A549 (cell line): Measurements from ENCODE around the gene TJP2. TPM values are rescaled to one million over a fixed set of nuclear protein-coding genes. Genes with fewer than 3 reads are reported as not detected.

Experiments
- ATAC-seq, 2 experiments: fragments of 200-7000 bp in 1 of 2; fragments of >200 bp in 1 of 2; cut with Nextera tagmentation in 1 of 2; cut with Tn5 transposase in 1 of 2; 3 replicates each; pipeline versions ENCODE4 v1.8.0 to v1.9.1; 2018 to 2020; ENCODE audit warnings: mild to moderate bottlenecking in 1 of 2, moderate library complexity in 1 of 2
- CTCF ChIA-PET: fragments of 300-600 bp; sonication (Branson Sonifier 250); formaldehyde crosslinking; extraction: SDS; loops from one replicate; lab custom pipeline; 2021; ENCODE audit warnings: antibody characterized with exemption, inconsistent platforms; lab: Yijun Ruan, JAX
- POLR2A ChIA-PET: fragments of 350-600 bp; formaldehyde crosslinking; extraction: SDS; loops from one replicate; lab custom pipeline; 2021; ENCODE audit warnings: antibody characterized with exemption, inconsistent platforms; lab: Yijun Ruan, JAX
- DNase-seq, 2 experiments: peaks; one replicate each; pipeline versions ENCODE4 v3.0.0 to v3.0.0-alpha.2; 2011 to 2016; ENCODE audit warnings: low read depth in 1 of 2, low spot score in 1 of 2
- FAIRE-seq: peaks from 2 replicates; lab custom pipeline; 2011; peaks lifted over from hg19 to GRCh38; lab: Jason Lieb, UNC
- H3K27ac ChIP-seq, 2 experiments: fragments of >200 bp; sonication (Bioruptor Twin); formaldehyde crosslinking; 3 replicates each; pipeline ENCODE4 v1.5.1; 2016 to 2017
- H3K4me1 ChIP-seq: fragments of >200 bp; sonication (Bioruptor Twin); formaldehyde crosslinking; 3 replicates; pipeline ENCODE4 v1.6.1; 2016
- H3K4me2 ChIP-seq: fragments of >200 bp; sonication (Bioruptor Twin); formaldehyde crosslinking; 3 replicates; pipeline ENCODE4 v1.6.1; 2016
- H3K4me3 ChIP-seq: fragments of >200 bp; sonication (Bioruptor Twin); formaldehyde crosslinking; 3 replicates; pipeline ENCODE4 v1.5.1; 2016
- H3K9me3 ChIP-seq: fragments of >200 bp; sonication (Bioruptor Twin); formaldehyde crosslinking; 3 replicates; pipeline ENCODE4 v1.6.1; 2016
- CBX8 ChIP-seq: fragments of 200-600 bp; sonication (generic); IDR thresholded peaks from 2 replicates; pipeline ENCODE4 v1.6.1; 2016
- CEBPB ChIP-seq, 2 experiments: fragments of >200 bp in 1 of 2; sonication (Bioruptor Twin) in 1 of 2; formaldehyde crosslinking in 1 of 2; IDR thresholded peaks; 2 replicates each; pipeline ENCODE4 v1.6.1; 2012 to 2016
- CHD4 ChIP-seq: fragments of 200-600 bp; sonication (generic); IDR thresholded peaks from 2 replicates; pipeline ENCODE4 v1.6.1; 2016; ENCODE audit warnings: antibody characterized with exemption, mild to moderate bottlenecking, borderline replicate concordance
- E2F6 ChIP-seq: IDR thresholded peaks from 2 replicates; pipeline ENCODE4 v1.6.1; 2012; ENCODE audit warnings: low read depth, borderline replicate concordance
- EHF ChIP-seq: fragments of 250-450 bp; sonication (Bioruptor Pico); IDR thresholded peaks from 2 replicates; pipeline ENCODE4 v1.5.0; 2020; ENCODE audit warnings: mild to moderate bottlenecking
- EHMT2 ChIP-seq: fragments of 200-600 bp; sonication (generic); IDR thresholded peaks from 2 replicates; pipeline ENCODE4 v1.6.1; 2016; ENCODE audit warnings: antibody characterized with exemption, low read depth, mild to moderate bottlenecking, moderate library complexity
- EP300 ChIP-seq, 2 experiments: fragments of >200 bp; sonication (Bioruptor Twin); formaldehyde crosslinking; IDR thresholded peaks; 2 replicates in 1 of 2; 3 replicates in 1 of 2; pipeline ENCODE4 v1.6.1; 2016 to 2017
- FOSB ChIP-seq: fragments of 250-450 bp; sonication (Bioruptor Pico); IDR thresholded peaks from 2 replicates; pipeline ENCODE4 v1.5.0; 2020; ENCODE audit warnings: mild to moderate bottlenecking, moderate library complexity
- FOXS1 ChIP-seq: fragments of 250-450 bp; sonication (Bioruptor Pico); IDR thresholded peaks from 2 replicates; pipeline ENCODE4 v1.5.0; 2020; ENCODE audit warnings: mild to moderate bottlenecking, moderate library complexity
- GATA3 ChIP-seq: IDR thresholded peaks from 2 replicates; pipeline ENCODE4 v1.6.1; 2012; ENCODE audit warnings: borderline replicate concordance
- HDAC2 ChIP-seq: fragments of 200-600 bp; sonication (generic); IDR thresholded peaks from 2 replicates; pipeline ENCODE4 v1.6.1; 2016
- HEYL ChIP-seq: fragments of 250-450 bp; sonication (Bioruptor Pico); IDR thresholded peaks from 2 replicates; pipeline ENCODE4 v1.8.0; 2021; ENCODE audit warnings: mild to moderate bottlenecking, moderate library complexity
- HOXA7 ChIP-seq: fragments of 250-450 bp; sonication (Bioruptor Pico); IDR thresholded peaks from 2 replicates; pipeline ENCODE4 v1.5.0; 2020; ENCODE audit warnings: mild to moderate bottlenecking, moderate library complexity
- JUNB ChIP-seq: fragments of >200 bp; sonication (Bioruptor Twin); formaldehyde crosslinking; IDR thresholded peaks from 2 replicates; pipeline ENCODE4 v1.6.1; 2016
- MAFK ChIP-seq: fragments of 450-650 bp; IDR thresholded peaks from 2 replicates; pipeline ENCODE4 v1.6.1; 2014; ENCODE audit not compliant: partially characterized antibody
- MYC ChIP-seq: IDR thresholded peaks from 2 replicates; pipeline ENCODE4 v1.6.1; 2012; ENCODE audit warnings: mild to moderate bottlenecking, inconsistent platforms, low read length, improper control_type of control experiment, borderline replicate concordance
- NFE2L2 ChIP-seq: fragments of 150-350 bp; conservative IDR thresholded peaks from 2 replicates; pipeline ENCODE4 v1.6.1; 2014; ENCODE audit warnings: low read length
- NPAS2 ChIP-seq: fragments of 250-450 bp; sonication (Bioruptor Pico); IDR thresholded peaks from 2 replicates; pipeline ENCODE4 v1.8.0; 2022; ENCODE audit warnings: mild to moderate bottlenecking, moderate library complexity, borderline replicate concordance
- NR3C1 ChIP-seq: fragments of >200 bp; sonication (Bioruptor Twin); formaldehyde crosslinking; IDR thresholded peaks from 3 replicates; pipeline ENCODE4 v1.6.1; 2017
- PHF8 ChIP-seq: fragments of 200-600 bp; sonication (generic); IDR thresholded peaks from 2 replicates; pipeline ENCODE4 v1.6.1; 2016; ENCODE audit warnings: low read depth, mild to moderate bottlenecking, antibody characterized with exemption, moderate library complexity, borderline replicate concordance
- POLR2A ChIP-seq: IDR thresholded peaks from 2 replicates; pipeline ENCODE4 v1.6.1; 2012; ENCODE audit warnings: mild to moderate bottlenecking, low read length
- POLR2AphosphoS2 ChIP-seq: conservative IDR thresholded peaks from 2 replicates; pipeline ENCODE4 v1.6.1; 2012; ENCODE audit warnings: low read length, improper control_type of control experiment, inconsistent platforms
- RCOR1 ChIP-seq: fragments of 150-350 bp; IDR thresholded peaks from 2 replicates; pipeline ENCODE4 v1.6.1; 2014; ENCODE audit warnings: antibody characterized with exemption, low read length, low read depth
- SREBF2 ChIP-seq: fragments of 450-650 bp; IDR thresholded peaks from 2 replicates; pipeline ENCODE4 v1.6.1; 2014; ENCODE audit warnings: mild to moderate bottlenecking, moderate library complexity
- TFCP2L1 ChIP-seq: fragments of 250-450 bp; sonication (Bioruptor Pico); IDR thresholded peaks from 2 replicates; pipeline ENCODE4 v1.5.0; 2021; ENCODE audit warnings: mild to moderate bottlenecking
- TP53 ChIP-seq: fragments of 250-450 bp; sonication (Bioruptor Pico); IDR thresholded peaks from 2 replicates; pipeline ENCODE4 v1.5.0; 2021; ENCODE audit warnings: mild to moderate bottlenecking, moderate library complexity
- ZC3H11A ChIP-seq: fragments of 450-650 bp; IDR thresholded peaks from 2 replicates; pipeline ENCODE4 v1.6.1; 2014; ENCODE audit warnings: antibody characterized with exemption, mild to moderate bottlenecking
- ZFP36 ChIP-seq: fragments of 450-650 bp; IDR thresholded peaks from 2 replicates; pipeline ENCODE4 v1.6.1; 2014; ENCODE audit warnings: borderline replicate concordance; ENCODE audit not compliant: partially characterized antibody
- WGBS: methylation state at CpG from one replicate; pipeline ENCODE4 v1.1.6; 2017; ENCODE audit errors: missing lambda C conversion rate; 5-methylcytosine and 5-hydroxymethylcytosine counted together
- polyA plus RNA-seq, 4 experiments: library from polyadenylated mRNA; depleted of rRNA in 3 of 4; stranded (reverse); fragments of >200 nt; fragmentation: RNase III in 1 of 4; extraction: RNeasy Plus Mini Kit Qiagen cat#74134 plus additional on column Dnase treatment in 1 of 4; gene quantifications; 2 replicates in 3 of 4; 3 replicates in 1 of 4; pipeline ENCODE4 v1.2.3, GENCODE V29; 2011 to 2017
- TF ChIP-seq, protein P1 (sequence below): fragments of 200-600 bp; sonication (generic); IDR thresholded peaks from 2 replicates; pipeline ENCODE4 v1.6.1; 2016; ENCODE audit warnings: antibody characterized with exemption, mild to moderate bottlenecking, moderate library complexity
- TF ChIP-seq, protein P2 (sequence below): IDR thresholded peaks from 2 replicates; pipeline ENCODE4 v1.6.1; 2012
- TF ChIP-seq, protein P3 (sequence below): fragments of 450-650 bp; IDR thresholded peaks from 2 replicates; pipeline ENCODE4 v1.6.1; 2014; ENCODE audit warnings: antibody characterized with exemption

The TJP2 gene
- polyA plus RNA-seq, 2 of the 4 experiments (the other 2 are of a cell fraction) = 1.7 to 3.6 TPM

DNA sequence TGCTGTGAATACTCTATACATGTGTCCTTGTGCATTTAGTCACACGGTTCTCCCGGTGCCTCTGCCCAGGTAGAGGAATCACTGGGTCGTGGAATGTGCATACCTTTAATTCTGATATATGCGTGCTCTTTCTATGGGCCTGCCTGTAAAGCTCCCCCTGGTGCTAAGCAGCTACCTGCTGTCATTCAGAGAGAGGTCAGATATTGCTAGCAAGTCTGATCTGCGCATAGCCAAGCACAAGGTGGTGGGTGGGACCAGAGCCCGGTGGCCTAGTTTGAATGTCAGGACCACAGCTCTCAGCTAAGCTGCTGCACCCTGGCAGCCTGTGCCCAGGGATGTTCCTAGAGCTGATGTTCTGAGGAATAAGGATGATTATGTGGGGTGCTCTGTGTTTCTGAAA, 33.4 kb downstream of the TJP2 start:
- CTCF ChIA-PET = interaction anchor here (0.6 to 2.3 kb wide), 6 partner anchors 15 to 242 kb away, joined by 3 to 9 read pairs (median 4); no protein-coding TSS in a partner anchor
- Histone ChIP-seq H3K9me3 (no peaks in the 10 kb centered on the region), H3K27ac (no peak overlapping the region), H3K4me1 (0 out of 3 replicates have a peak, but pooled peaks cover 3% of the 10 kb centered on the region), H3K4me3 (no peak overlapping the region), H3K4me2 (no peak overlapping the region)
- WGBS = 56% methylated on average over 6 of the region's 6 CpGs
- FAIRE-seq (no peak), ATAC-seq (peak in 1 of 2 experiments; percentile 51; a peak in 3 of 6 replicates), DNase-seq (no peak)
- TF ChIP-seq ZFP36 = no peak
- no peak for TF ChIP-seq MAFK
- TF ChIP-seq EHF (CRISPR knock-in tag) = no peak
- no peak for TF ChIP-seq TP53 (CRISPR knock-in tag)
- no peak for TF ChIP-seq POLR2A
- TF ChIP-seq NPAS2 (CRISPR knock-in tag) = no peak
- TF ChIP-seq JUNB = no peak
- TF ChIP-seq HEYL = no peak
- no peak for TF ChIP-seq FOSB (CRISPR knock-in tag)
- TF ChIP-seq GATA3 = no peak
- no peak for TF ChIP-seq E2F6
- no peak for TF ChIP-seq PHF8
- TF ChIP-seq HDAC2 = no peak
- TF ChIP-seq NR3C1 = no peak
- no peak for TF ChIP-seq EP300 (IDR thresholded peaks at IDR 0.05)
- TF ChIP-seq SREBF2 = no peak
- TF ChIP-seq POLR2AphosphoS2 = no peak
- TF ChIP-seq MYC = no peak
- POLR2A ChIA-PET = no interaction called here

- Histone ChIP-seq H3K4me2 (no peak overlapping the region), H3K27ac (no peak overlapping the region), H3K9me3 (no peaks in the 10 kb centered on the region), H3K4me1 (no peaks in the 10 kb centered on the region), H3K4me3 (no peak overlapping the region)
- FAIRE-seq (no peak), ATAC-seq (no peak), DNase-seq (no peak)
- 81% methylated on average over 3 of the region's 3 CpGs for WGBS
- TF ChIP-seq CEBPB (IDR thresholded peaks at IDR 0.05) = no peak
- TF ChIP-seq EHMT2 = no peak
- no peak for TF ChIP-seq FOXS1
- no peak for TF ChIP-seq HOXA7 (CRISPR knock-in tag)
- TF ChIP-seq CBX8 = no peak
- TF ChIP-seq, protein P1, sequence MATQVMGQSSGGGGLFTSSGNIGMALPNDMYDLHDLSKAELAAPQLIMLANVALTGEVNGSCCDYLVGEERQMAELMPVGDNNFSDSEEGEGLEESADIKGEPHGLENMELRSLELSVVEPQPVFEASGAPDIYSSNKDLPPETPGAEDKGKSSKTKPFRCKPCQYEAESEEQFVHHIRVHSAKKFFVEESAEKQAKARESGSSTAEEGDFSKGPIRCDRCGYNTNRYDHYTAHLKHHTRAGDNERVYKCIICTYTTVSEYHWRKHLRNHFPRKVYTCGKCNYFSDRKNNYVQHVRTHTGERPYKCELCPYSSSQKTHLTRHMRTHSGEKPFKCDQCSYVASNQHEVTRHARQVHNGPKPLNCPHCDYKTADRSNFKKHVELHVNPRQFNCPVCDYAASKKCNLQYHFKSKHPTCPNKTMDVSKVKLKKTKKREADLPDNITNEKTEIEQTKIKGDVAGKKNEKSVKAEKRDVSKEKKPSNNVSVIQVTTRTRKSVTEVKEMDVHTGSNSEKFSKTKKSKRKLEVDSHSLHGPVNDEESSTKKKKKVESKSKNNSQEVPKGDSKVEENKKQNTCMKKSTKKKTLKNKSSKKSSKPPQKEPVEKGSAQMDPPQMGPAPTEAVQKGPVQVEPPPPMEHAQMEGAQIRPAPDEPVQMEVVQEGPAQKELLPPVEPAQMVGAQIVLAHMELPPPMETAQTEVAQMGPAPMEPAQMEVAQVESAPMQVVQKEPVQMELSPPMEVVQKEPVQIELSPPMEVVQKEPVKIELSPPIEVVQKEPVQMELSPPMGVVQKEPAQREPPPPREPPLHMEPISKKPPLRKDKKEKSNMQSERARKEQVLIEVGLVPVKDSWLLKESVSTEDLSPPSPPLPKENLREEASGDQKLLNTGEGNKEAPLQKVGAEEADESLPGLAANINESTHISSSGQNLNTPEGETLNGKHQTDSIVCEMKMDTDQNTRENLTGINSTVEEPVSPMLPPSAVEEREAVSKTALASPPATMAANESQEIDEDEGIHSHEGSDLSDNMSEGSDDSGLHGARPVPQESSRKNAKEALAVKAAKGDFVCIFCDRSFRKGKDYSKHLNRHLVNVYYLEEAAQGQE = no peak
- TF ChIP-seq, protein P2, sequence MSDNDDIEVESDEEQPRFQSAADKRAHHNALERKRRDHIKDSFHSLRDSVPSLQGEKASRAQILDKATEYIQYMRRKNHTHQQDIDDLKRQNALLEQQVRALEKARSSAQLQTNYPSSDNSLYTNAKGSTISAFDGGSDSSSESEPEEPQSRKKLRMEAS = no peak
- no peak for TF ChIP-seq SREBF2
- no peak for TF ChIP-seq POLR2AphosphoS2
- TF ChIP-seq, protein P3, sequence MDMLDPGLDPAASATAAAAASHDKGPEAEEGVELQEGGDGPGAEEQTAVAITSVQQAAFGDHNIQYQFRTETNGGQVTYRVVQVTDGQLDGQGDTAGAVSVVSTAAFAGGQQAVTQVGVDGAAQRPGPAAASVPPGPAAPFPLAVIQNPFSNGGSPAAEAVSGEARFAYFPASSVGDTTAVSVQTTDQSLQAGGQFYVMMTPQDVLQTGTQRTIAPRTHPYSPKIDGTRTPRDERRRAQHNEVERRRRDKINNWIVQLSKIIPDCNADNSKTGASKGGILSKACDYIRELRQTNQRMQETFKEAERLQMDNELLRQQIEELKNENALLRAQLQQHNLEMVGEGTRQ = no peak
- TF ChIP-seq NR3C1 = no peak
- no peak for TF ChIP-seq ZC3H11A
- TF ChIP-seq MAFK = no peak
- TF ChIP-seq CHD4 = no peak
- no peak for TF ChIP-seq RCOR1
- no peak for TF ChIP-seq TFCP2L1 (CRISPR knock-in tag)
- TF ChIP-seq NFE2L2 = no peak
- POLR2A ChIA-PET = no interaction called here
- CTCF ChIA-PET = no interaction called here
Observed at GRCh38 chr9:69211424-69212036, 37.5 kb downstream of the TJP2 start.
